Endothelial cell of umbilical vein (primary cell): Measurements from ENCODE around the gene RASGRP4. TPM values are rescaled to one million over a fixed set of nuclear protein-coding genes. Genes with fewer than 3 reads are reported as not detected.
"Not testable (repeated sequence)": the region's sequence is repeated elsewhere in the genome, so short reads cannot be mapped to it uniquely, and the experiment has no call there.

Experiments used
- BruUV-seq: library from RNA; stranded (reverse); fragments of 400-500 nt; replicated peaks from 2 replicates; lab custom pipeline; 2021; lab: Mats Ljungman, UMichigan
- CTCF ChIA-PET: fragments of 300-600, 350-600 bp; sonication (Branson Sonifier 250); formaldehyde crosslinking; loops from one replicate; lab custom pipeline; 2021; ENCODE audit warnings: antibody characterized with exemption, inconsistent platforms; lab: Charles Lee
- POLR2A ChIA-PET: fragments of 300-600, 350-600 bp; sonication (Branson Sonifier 250); formaldehyde crosslinking; loops from one replicate; lab custom pipeline; 2021; ENCODE audit warnings: antibody characterized with exemption, inconsistent platforms; lab: Charles Lee
- DNase-seq: peaks from one replicate; pipeline ENCODE4 v3.0.0-alpha.2; 2011; ENCODE audit warnings: low read depth, low spot score
- FAIRE-seq: peaks from 2 replicates; lab custom pipeline; 2011; peaks lifted over from hg19 to GRCh38; lab: Jason Lieb, UNC
- H2AFZ ChIP-seq: 2 replicates; pipeline ENCODE4 v1.6.0; 2012; ENCODE audit warnings: low read depth, low read length, control low read depth, inconsistent platforms
- H3K27ac ChIP-seq: 2 replicates; pipeline ENCODE4 v1.5.1; 2011; ENCODE audit warnings: low read depth, mild to moderate bottlenecking, control low read depth, low read length, moderate library complexity; ENCODE audit not compliant: insufficient read depth
- H3K27me3 ChIP-seq, 2 experiments: 2 replicates each; pipeline versions ENCODE4 v1.6.0 to v1.6.1; 2011; ENCODE audit warnings: low read length in 2 of 2, mixed read lengths in 1 of 2; ENCODE audit not compliant: control insufficient read depth in 2 of 2, insufficient read depth in 2 of 2
- H3K36me3 ChIP-seq, 2 experiments: 2 replicates in 1 of 2; 3 replicates in 1 of 2; pipeline ENCODE4 v1.5.1; 2011; ENCODE audit warnings: low read length in 2 of 2, mild to moderate bottlenecking in 1 of 2, moderate library complexity in 1 of 2; ENCODE audit not compliant: control insufficient read depth in 2 of 2, insufficient read depth in 2 of 2; ENCODE audit errors: extremely low read depth in 1 of 2
- H3K4me1 ChIP-seq: 3 replicates; pipeline ENCODE4 v1.5.1; 2011; ENCODE audit warnings: mild to moderate bottlenecking, low read length; ENCODE audit not compliant: control insufficient read depth, insufficient read depth; ENCODE audit errors: extremely low read depth
- H3K4me2 ChIP-seq: 2 replicates; pipeline ENCODE4 v1.6.1; 2011; ENCODE audit warnings: low read length, control low read depth, mixed read lengths; ENCODE audit not compliant: insufficient read depth
- H3K4me3 ChIP-seq, 3 experiments: fragments of 200-600 bp in 1 of 3; sonication (generic), shearing (Covaris generic) in 1 of 3; replicated peaks in 1 of 3; 2 replicates each; pipeline ENCODE4 v1.5.1; 2011 to 2016; ENCODE audit warnings: control low read depth in 3 of 3, low read length in 3 of 3, mild to moderate bottlenecking in 2 of 3, inconsistent platforms in 1 of 3, low read depth in 1 of 3, moderate library complexity in 1 of 3; ENCODE audit not compliant: insufficient read depth in 1 of 3
- H3K79me2 ChIP-seq: 2 replicates; pipeline ENCODE4 v1.6.0; 2012; ENCODE audit warnings: low read length, inconsistent platforms; ENCODE audit not compliant: control insufficient read depth, insufficient read depth
- H3K9ac ChIP-seq: replicated peaks from 2 replicates; pipeline ENCODE3; 2011; ENCODE audit warnings: low read length, control low read depth; ENCODE audit not compliant: insufficient read depth; ENCODE audit errors: extremely low read depth
- H3K9me1 ChIP-seq: replicated peaks from 3 replicates; pipeline ENCODE4 v1.6.0; 2011; ENCODE audit warnings: mild to moderate bottlenecking, low read length; ENCODE audit not compliant: control insufficient read depth, insufficient read depth; ENCODE audit errors: extremely low read depth
- H3K9me3 ChIP-seq: replicated peaks from 2 replicates; pipeline ENCODE4 v1.5.1; 2012; ENCODE audit warnings: low read length, inconsistent platforms; ENCODE audit not compliant: control insufficient read depth, insufficient read depth
- H4K20me1 ChIP-seq: replicated peaks from 2 replicates; pipeline ENCODE3; 2011; ENCODE audit warnings: mild to moderate bottlenecking, low read length; ENCODE audit not compliant: control insufficient read depth, insufficient read depth; ENCODE audit errors: extremely low read depth
- CTCF ChIP-seq, 2 donors: IDR thresholded peaks; 1 replicate in 1 of 2; 2 replicates in 1 of 2; pipeline ENCODE4 v1.5.1; 2011; ENCODE audit warnings: low read length in 2 of 2, mild to moderate bottlenecking in 2 of 2, moderate library complexity in 2 of 2, control low read depth in 1 of 2, inconsistent platforms in 1 of 2, low read depth in 1 of 2; ENCODE audit not compliant: insufficient read depth in 1 of 2; ENCODE audit errors: extremely low read depth in 1 of 2
- EZH2 ChIP-seq: IDR thresholded peaks from 2 replicates; pipeline ENCODE4 v1.6.1; 2012; ENCODE audit warnings: borderline replicate concordance, low read depth, mild to moderate bottlenecking, moderate library complexity, low read length, inconsistent platforms; ENCODE audit not compliant: severe bottlenecking
- FOS ChIP-seq: IDR thresholded peaks from 2 replicates; pipeline ENCODE4 v1.6.1; 2011; ENCODE audit warnings: mild to moderate bottlenecking, low read length, moderate library complexity, borderline replicate concordance; ENCODE audit not compliant: insufficient read depth
- GATA2 ChIP-seq: IDR thresholded peaks from 2 replicates; pipeline ENCODE4 v1.7.0; 2011; ENCODE audit warnings: low read depth, mild to moderate bottlenecking, moderate library complexity, mixed read lengths, low read length; ENCODE audit not compliant: insufficient read length, insufficient read depth
- JUN ChIP-seq: IDR thresholded peaks from 2 replicates; pipeline ENCODE4 v1.6.1; 2011; ENCODE audit warnings: borderline replicate concordance, low read depth; ENCODE audit not compliant: insufficient read length, insufficient read depth
- MAX ChIP-seq: IDR thresholded peaks from 2 replicates; pipeline ENCODE4 v1.6.1; 2011; ENCODE audit not compliant: insufficient read depth, insufficient read length
- MYC ChIP-seq: IDR thresholded peaks from one replicate; pipeline ENCODE4 v1.6.1; 2011; ENCODE audit warnings: mild to moderate bottlenecking, low read depth, low read length
- POLR2A ChIP-seq: IDR thresholded peaks from 2 replicates; pipeline ENCODE4 v1.6.1; 2012; ENCODE audit warnings: low read depth, mild to moderate bottlenecking, control low read depth, low read length
- POLR2AphosphoS5 ChIP-seq: IDR thresholded peaks from 2 replicates; pipeline ENCODE4 v1.6.1; 2012; ENCODE audit warnings: low read depth, mild to moderate bottlenecking, control low read depth, low read length, moderate library complexity; ENCODE audit not compliant: insufficient read depth
- dilution Hi-C: fragments of 300-500 bp; cut with MboI; formaldehyde crosslinking; loops from one replicate; pipeline ENCODE4 v1.15.0; 2019; ENCODE audit warnings: low sequenced_read_pairs; ENCODE audit not compliant: extremely low pct_ligation_motif_present
- intact Hi-C: fragments of 100-400 bp; cut with micrococcal nuclease; formaldehyde crosslinking; loops from one replicate; pipeline ENCODE4 v1.10.0; 2022
- polyA plus RNA-seq, 4 experiments: library from polyadenylated mRNA; depleted of rRNA in 3 of 4; stranded (reverse) in 3 of 4; unstranded in 1 of 4; fragments of >200 nt; gene quantifications; 2 replicates each; pipeline versions ENCODE4 v1.2.1 to v1.2.3, GENCODE V29; 2011 to 2012; ENCODE audit warnings: missing spikeins in 1 of 4
- total RNA-seq: library from RNA; stranded (reverse); gene quantifications from 2 replicates; pipeline ENCODE4 v1.2.3, GENCODE V29; 2021

The RASGRP4 gene
- total and polyA plus RNA-seq, 2 donors (not counting 3 experiments of a cell fraction or from before 2014, with no cell fraction given): not detected

GRCh38 chr19:38411041-38411712 is 14.8 kb downstream of the RASGRP4 start:
- FAIRE-seq: no peak
- dilution Hi-C loops: no loop called here
- no peaks in the 10 kb centered on the region for H4K20me1 ChIP-seq
- no peaks in the 10 kb centered on the region for H3K4me1 ChIP-seq
- H3K79me2 ChIP-seq: no peaks in the 10 kb centered on the region
- H3K9ac ChIP-seq: no peak overlapping the region
- no peaks in the 10 kb centered on the region for H3K9me3 ChIP-seq
- no peak overlapping the region for H3K4me2 ChIP-seq
- intact Hi-C loops: no loop called here
- ChIA-PET CTCF (interaction anchor here (1.6 to 3.1 kb wide), 2 partner anchors 8 to 223 kb away, joined by 5 to 8 read pairs; partner anchors contain the start of gene FAM98C), POLR2A (interaction anchor here (0.7 kb wide), 1 partner anchor 206 kb away, joined by 3 read pairs; the partner anchor contains the start of gene MAP4K1)
- H3K27ac ChIP-seq: no peak overlapping the region
- DNase-seq: no peak
- H3K27me3 ChIP-seq: no peaks in the 10 kb centered on the region
- TF ChIP-seq POLR2A (no peak), MYC (no peak), FOS (no peak), CTCF (IDR thresholded peaks at IDR 0.05; ENCODE audit: extremely low read depth in 1 of 2, insufficient read depth in 1 of 2, low read depth in 1 of 2, low read length in 2 of 2) (no peak), JUN (no peak), EZH2 (no peak), MAX (no peak), POLR2AphosphoS5 (no peak), GATA2 (no peak)
- no peaks in the 10 kb centered on the region for H3K36me3 ChIP-seq
- BruUV-seq: no TSS peak
- H2AFZ ChIP-seq: no peak overlapping the region
- no peaks in the 10 kb centered on the region for H3K9me1 ChIP-seq
- H3K4me3 ChIP-seq: no peak overlapping the region

- intact Hi-C loops, DNase-seq, H4K20me1 ChIP-seq, BruUV-seq, H3K9me1 ChIP-seq, H3K9me3 ChIP-seq, H3K4me3 ChIP-seq, dilution Hi-C loops, H3K27ac ChIP-seq, H2AFZ ChIP-seq, H3K9ac ChIP-seq, H3K4me2 ChIP-seq, H3K27me3 ChIP-seq, H3K79me2 ChIP-seq, H3K36me3 ChIP-seq, POLR2A ChIA-PET, H3K4me1 ChIP-seq, FAIRE-seq: not testable (repeated sequence)
- CTCF ChIA-PET: interaction anchor here (0.7 to 3.1 kb wide), 2 partner anchors 224 to 1354 kb away, joined by 4 to 8 read pairs; no protein-coding TSS in a partner anchor
Observed at GRCh38 chr19:38410407-38410806, 15.6 kb downstream of the RASGRP4 start.
